Memory B cell (primary cell): ENCODE measurements around the gene S100A7.
"Not testable (repeated sequence)": the region's sequence is repeated elsewhere in the genome, so short reads cannot be mapped to it uniquely, and the experiment has no call there.

ENCODE experiments used
- ATAC-seq: fragments of 150-1000 bp; cut with Tn5 transposase; 2 replicates; pipeline ENCODE4 v1.10.0; 2021; ENCODE audit warnings: low read depth, mild to moderate bottlenecking, moderate library complexity
- DNase-seq, 2 donors: peaks; one replicate each; pipeline ENCODE4 v3.0.0; 2022; ENCODE audit warnings: low spot score in 2 of 2
- H3K27ac Mint-ChIP-seq: one replicate; pipeline ENCODE4 v1.8.0; 2022; ENCODE audit warnings: mild to moderate bottlenecking, moderate library complexity, mixed read lengths
- H3K27me3 Mint-ChIP-seq: one replicate; pipeline ENCODE4 v1.8.0; 2022; ENCODE audit warnings: mixed read lengths
- H3K36me3 Mint-ChIP-seq: one replicate; pipeline ENCODE4 v1.8.0; 2022; ENCODE audit warnings: mild to moderate bottlenecking, mixed read lengths
- H3K4me1 Mint-ChIP-seq: one replicate; pipeline ENCODE4 v1.8.0; 2022; ENCODE audit warnings: mixed read lengths
- H3K4me3 Mint-ChIP-seq: one replicate; pipeline ENCODE4 v1.8.0; 2022; ENCODE audit warnings: mild to moderate bottlenecking, moderate library complexity, mixed read lengths
- H3K9me3 Mint-ChIP-seq: one replicate; pipeline ENCODE4 v1.8.0; 2022; ENCODE audit warnings: mixed read lengths

S100A7 gene

DNA sequence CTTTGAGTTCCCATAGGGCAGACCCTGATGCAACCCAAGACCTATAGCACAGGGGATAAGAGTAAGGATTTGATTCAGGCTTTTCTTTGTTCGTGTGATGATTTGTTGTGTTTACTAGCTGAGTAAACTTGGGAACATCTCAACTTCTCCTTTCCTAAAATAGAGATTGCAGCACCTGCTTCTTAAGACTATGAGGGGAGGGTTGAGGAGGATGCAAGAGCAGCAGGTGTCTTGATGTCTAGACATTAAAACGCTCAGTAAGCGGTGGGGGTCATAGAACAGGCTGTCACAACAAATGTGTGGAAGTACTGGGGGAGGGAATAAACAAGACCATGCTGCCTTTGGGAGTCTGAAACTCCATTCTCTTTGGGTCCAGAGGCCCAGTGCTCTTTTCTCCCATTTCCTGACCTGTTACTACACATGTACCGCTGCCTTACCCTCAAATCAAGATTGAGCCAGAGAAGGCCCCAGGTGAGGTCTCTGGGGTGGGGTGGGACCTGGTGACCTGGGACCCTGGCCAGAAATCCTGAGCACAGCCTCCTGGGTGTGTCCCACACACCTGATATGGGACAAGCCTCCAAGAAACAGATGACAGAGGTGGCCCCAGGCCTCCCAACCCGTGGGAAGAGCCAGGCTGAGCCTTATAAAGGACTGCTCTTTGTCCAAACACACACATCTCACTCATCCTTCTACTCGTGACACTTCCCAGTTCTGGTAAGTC, 44.4 kb downstream of the S100A7 start, which contains the start of gene S100A7A:
TSS of gene S100A7A (plus strand) at position 671 of the 721 bp plus-strand sequence. CDS start 1,563 bp downstream, outside the sequence.
- no peaks in the 10 kb centered on the region for H3K36me3 Mint-ChIP-seq
- peaks cover 3% of the 10 kb centered on the region for H3K4me1 Mint-ChIP-seq
- ATAC-seq (no peak), DNase-seq (no peak)
- H3K27ac Mint-ChIP-seq = no peak within 1 kb of the TSS
- peaks cover 15% of the 10 kb centered on the region for H3K27me3 Mint-ChIP-seq
- no peak within 1 kb of the TSS for H3K4me3 Mint-ChIP-seq
- peaks cover 8% of the 10 kb centered on the region for H3K9me3 Mint-ChIP-seq

DNA sequence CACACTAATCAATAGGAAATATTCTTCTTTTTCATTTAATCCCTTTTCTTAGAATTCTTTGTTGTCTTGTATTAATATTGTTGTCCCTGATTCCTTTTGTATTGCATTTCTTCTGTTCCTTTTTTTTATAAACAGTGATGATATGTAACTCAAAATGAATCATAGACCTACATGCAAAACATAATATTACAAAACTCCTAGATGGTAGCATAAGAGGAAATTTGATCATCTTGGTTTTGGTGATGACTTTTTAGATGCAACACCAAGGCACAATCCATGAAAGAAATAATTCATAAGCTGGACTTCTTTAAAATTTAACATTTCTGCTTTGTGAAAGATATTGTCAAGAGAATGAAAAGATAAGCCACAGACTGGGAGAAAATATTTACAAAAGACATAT, 46.5 kb downstream of the S100A7 start:
- not testable (repeated sequence) for ATAC-seq, H3K27me3 Mint-ChIP-seq, H3K9me3 Mint-ChIP-seq, DNase-seq, H3K36me3 Mint-ChIP-seq, H3K27ac Mint-ChIP-seq, H3K4me3 Mint-ChIP-seq, H3K4me1 Mint-ChIP-seq
